Measurements from ENCODE around the gene PYROXD2.

The PYROXD2 gene

GRCh38 chr10:98414932-98415730 lies at the start of gene PYROXD2:
Gene PYROXD2, minus strand, starts transcription at chr10:98415182. Its CDS starts 47 bp downstream, at chr10:98415135.
- DNase-seq (ENCODE audit: low spot score) = peak; percentile 99

- DNase-seq (ENCODE audit: low spot score) = no peak
Measured at GRCh38 chr10:98463976-98464754, 49.2 kb upstream of the PYROXD2 start.

- DNase-seq (ENCODE audit: low spot score) = no peak
Measured at GRCh38 chr10:98463016-98463415, 48.0 kb upstream of the PYROXD2 start.

GRCh38 chr10:98461500-98461842 lies 46.5 kb upstream of the PYROXD2 start:
- no peak for DNase-seq (ENCODE audit: low spot score)

DNA sequence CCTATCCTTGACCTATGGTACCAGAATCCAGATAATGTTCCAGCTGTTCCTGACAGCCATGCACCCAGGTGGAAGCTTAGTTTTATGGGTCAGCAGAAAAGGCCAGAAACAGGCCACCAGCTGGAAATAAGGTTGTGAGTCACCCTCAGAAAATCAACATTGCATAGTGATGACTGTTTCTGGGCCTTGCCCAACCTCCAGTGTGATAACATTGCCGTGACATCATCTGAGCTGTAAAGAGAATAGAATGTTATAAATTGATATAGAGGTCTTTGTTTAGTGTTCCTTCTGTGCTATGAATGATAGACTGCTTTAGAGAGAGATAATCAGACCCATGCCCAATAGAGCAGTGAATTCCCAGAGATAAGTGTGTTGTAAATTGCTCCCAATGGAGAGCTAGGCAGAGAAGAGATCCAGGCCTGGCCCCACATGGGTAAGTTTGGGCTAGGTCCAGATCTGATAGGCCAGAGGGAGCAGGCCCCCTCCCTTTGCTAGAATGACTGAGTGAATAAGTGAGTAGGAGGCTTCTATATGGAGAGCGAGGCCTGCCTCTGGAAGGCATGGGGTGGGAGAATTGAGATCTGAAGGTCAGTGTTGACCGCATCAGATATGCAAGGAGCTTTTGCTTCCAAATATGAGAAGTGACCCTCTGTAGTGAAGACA lies 46.0 kb upstream of the PYROXD2 start:
- peak; percentile 90 for DNase-seq (ENCODE audit: low spot score)

DNA sequence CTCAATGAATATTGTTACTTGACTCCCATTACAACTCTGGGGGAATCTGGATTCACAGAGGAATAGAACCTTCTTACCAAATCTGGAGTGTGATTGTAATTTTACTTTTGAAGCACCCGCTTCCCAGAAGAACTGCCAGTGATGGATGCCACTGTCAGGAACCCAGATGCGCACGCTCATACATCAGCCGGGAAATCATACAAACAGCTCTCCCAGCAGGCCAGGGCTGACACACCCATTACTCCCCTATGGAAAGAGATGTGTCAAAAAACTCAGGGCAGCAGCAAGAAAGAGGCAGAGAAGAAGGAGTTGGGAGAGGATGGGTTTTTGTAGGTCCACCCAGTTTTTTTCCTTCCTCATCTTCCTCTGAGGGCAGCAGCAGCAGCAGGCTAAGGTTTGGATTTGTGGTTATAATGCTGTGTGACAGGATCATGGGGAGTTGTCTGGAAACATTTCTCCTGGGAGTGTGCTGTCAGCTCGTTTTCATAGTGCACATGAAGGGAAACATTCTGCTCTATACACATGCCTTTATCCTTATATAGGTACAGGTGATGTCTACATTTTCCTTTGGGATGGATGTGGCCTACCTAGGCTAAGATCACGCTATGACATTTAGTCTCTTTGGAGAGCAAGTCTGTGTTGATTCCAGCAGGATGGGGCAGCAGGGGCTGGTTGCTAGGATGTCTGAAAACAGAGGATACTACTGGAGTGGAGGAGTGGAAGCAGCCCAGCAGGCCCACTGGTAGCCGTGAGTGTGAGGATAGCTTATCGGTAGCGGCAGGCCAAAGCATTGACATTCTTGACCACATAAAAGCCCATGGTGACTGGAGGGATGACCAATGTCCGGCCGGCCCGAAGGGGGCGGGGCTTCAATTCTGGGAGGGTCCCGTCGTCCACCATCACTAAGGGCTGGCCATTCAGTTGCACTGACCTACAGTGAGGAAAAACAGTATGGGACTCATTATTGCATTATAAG lies 44.1 kb upstream of the PYROXD2 start:
- DNase-seq (ENCODE audit: low spot score) = no peak

- no peak for DNase-seq (ENCODE audit: low spot score)
Measured at GRCh38 chr10:98457721-98458120, 42.7 kb upstream of the PYROXD2 start.

- no peak for DNase-seq (ENCODE audit: low spot score)
Measured at GRCh38 chr10:98456686-98457482, 41.9 kb upstream of the PYROXD2 start.

DNA sequence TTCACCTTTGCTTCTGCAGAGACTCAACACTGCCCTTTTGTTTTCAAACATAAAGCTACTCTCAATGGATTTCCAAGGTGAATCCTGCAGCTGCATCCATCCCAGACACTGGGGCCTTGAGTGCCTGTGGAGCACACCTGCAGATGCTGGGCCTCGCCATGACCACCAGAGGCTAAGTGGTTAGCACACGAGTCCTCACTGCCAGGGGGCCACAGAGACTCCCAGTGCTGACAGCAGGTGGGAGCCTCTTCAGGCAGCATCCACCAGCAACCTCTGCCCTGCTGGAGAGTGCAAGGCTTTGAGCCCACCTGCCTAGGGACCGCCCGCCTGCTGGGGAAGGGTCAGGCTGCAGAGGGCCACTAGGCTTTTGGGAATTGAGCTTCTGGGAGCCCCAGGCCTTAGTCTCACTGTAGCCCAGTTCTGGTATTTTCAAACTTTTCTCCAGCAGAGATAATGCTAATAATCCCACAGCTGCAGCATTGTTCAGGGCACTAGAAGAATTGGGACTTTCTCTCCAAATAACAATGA lies 41.1 kb upstream of the PYROXD2 start:
- no peak for DNase-seq (ENCODE audit: low spot score)

DNA sequence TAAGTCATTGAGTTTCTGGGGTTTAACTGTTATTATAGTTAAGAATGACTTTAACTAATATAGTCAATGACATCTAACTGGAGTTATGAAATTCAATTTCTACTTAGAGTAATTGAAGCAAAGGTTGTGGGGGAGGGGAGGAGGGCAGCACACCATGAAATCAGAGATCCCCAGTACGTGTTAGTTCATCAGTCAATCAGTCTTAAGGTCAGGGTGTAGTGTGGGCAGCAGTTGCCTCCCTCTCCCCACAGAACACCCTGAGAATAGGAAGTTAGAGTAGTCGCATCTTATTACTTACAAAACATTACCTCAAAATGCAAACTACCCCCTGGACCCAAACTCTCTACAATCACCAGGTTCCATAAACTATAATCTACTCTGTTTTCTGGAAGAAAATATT lies 38.7 kb upstream of the PYROXD2 start:
- DNase-seq (ENCODE audit: low spot score) = no peak

- DNase-seq (ENCODE audit: low spot score) = no peak
Measured at GRCh38 chr10:98450618-98451017, 35.6 kb upstream of the PYROXD2 start.

DNA sequence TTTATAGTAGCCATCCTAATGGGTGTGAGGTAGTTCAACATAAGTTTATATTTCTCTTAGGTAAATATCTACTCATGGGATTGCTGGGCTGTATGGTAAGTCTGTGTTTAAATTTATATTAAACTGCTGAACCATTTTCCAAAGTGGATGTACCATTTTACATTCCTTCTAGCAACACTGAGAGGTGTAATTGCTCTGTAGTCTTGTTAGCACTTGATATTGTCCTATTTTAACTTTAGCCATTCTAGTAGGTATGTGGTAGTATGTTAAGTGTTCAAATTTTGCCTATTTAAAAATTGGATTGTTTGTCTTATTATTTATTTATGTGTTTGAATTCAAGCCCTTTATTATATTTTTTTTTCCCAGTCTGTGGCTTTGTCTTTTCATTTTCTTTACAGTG lies 34.3 kb upstream of the PYROXD2 start:
- DNase-seq (ENCODE audit: low spot score) = no peak

GRCh38 chr10:98446661-98447221 lies 31.8 kb upstream of the PYROXD2 start, which contains the start of gene HPS1:
Gene HPS1, minus strand, starts transcription at chr10:98446935. Its CDS starts 3,695 bp downstream, at chr10:98443240.
- peak; percentile 94 for DNase-seq (ENCODE audit: low spot score)

DNA sequence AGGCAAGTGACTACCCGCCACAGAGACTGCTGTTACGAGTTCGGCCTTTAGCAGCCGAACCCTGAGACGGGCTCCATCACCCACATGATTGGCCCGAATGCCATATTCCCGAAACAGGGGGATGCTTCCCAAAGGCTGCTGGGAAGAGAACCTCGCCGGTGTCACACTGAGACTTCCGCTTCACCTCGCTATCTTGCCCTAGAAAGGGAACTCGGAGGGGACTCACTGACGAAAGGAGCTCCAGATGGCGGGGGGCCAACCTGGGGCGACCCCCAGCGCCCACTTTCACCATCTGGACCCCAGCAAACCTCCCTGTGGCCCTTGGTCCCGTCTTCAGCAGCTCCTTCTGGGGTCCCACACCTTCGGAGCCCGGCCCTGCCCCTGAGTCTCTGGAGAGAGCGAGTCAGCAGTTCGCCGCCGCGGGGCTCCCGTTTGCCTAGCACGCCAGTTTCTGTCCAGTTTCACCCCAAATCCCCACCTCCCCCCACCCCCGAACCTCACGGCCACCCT lies 31.2 kb upstream of the PYROXD2 start:
- DNase-seq (ENCODE audit: low spot score) = peak; percentile 49

- no peak for DNase-seq (ENCODE audit: low spot score)
Measured at GRCh38 chr10:98445200-98445812, 30.3 kb upstream of the PYROXD2 start.

GRCh38 chr10:98444314-98445006 lies 29.5 kb upstream of the PYROXD2 start:
- no peak for DNase-seq (ENCODE audit: low spot score)

DNA sequence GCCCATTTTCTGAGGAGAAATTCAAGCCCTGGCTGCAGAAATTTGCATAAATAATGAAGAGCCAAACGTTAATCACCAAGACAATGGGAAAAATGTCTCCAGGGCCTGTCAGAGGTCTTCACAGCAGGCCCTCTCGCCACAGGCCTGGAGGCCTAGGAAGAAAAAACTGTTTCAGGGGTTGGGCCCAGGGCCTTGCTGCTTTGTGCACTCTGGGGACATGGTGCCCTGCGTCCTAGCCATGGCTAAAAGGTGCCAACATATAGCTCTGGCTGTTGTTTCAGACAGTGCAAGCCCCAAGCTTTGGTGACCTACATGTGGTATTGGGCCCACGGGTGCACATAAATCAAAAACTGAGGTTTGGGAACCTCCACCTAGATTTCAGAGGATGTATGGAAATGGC lies 23.7 kb upstream of the PYROXD2 start:
- no peak for DNase-seq (ENCODE audit: low spot score)

DNA sequence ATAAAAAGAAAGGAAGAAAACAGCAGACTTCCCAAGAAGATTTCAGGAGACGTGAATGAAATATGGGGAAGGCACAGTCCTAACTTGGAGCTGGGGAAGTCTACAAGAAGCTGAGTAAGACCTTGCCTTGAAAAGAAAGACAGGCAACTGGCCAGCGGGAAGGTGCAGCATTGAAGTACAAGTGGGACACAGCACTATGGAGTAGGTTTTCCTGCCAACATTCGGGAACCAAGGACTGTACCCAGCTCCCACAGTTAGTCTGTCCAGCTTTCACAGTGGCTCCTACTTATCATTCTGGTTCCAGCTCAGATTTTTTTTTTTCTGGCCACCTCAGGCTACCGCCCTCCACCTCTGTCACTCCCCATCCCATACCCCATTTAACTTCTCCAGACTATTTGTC lies 21.7 kb upstream of the PYROXD2 start:
- no peak for DNase-seq (ENCODE audit: low spot score)

DNA sequence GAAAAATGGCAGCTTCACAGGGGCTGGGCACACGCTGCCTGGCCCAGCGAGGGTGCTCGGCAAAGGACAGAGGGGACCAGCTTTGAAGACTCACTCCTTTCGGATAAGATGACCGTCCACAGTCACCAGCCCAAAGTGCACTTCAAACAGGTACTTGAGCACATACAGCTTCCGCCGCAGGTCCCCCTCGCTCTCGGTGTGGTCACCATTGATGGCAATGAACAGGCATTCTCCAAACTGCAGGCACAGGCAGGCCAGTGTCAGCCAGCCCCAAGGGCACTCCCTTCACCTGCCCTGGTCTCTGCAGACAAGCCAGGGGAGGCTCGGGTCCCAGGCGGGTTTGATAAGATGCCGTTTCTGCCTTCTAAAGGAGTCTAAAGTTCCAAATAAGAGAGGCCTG lies 20.2 kb upstream of the PYROXD2 start:
- no peak for DNase-seq (ENCODE audit: low spot score)
